IMR-90 (cell line): ENCODE measurements around the gene CT47C1. TPM values are rescaled to one million over a fixed set of nuclear protein-coding genes. Genes with fewer than 3 reads are reported as not detected.

Experiments used
- ATAC-seq: fragments of 200-7000 bp; cut with Tn5 transposase; 2 replicates; pipeline ENCODE4 v1.9.1; 2020; ENCODE audit warnings: low read depth, mild to moderate bottlenecking, moderate library complexity
- BruUV-seq: library from RNA; stranded (reverse); fragments of 400-500 nt; replicated peaks from 2 replicates; lab custom pipeline; 2021; lab: Mats Ljungman, UMichigan
- CTCF ChIA-PET: fragments of 300-600 bp; formaldehyde crosslinking; extraction: SDS; loops from one replicate; lab custom pipeline; 2021; ENCODE audit warnings: antibody characterized with exemption; lab: Yijun Ruan, JAX
- POLR2A ChIA-PET: fragments of 300-600 bp; sonication (Branson Sonifier 250); formaldehyde crosslinking; loops from one replicate; lab custom pipeline; 2022; ENCODE audit warnings: antibody characterized with exemption; ENCODE audit not compliant: unreplicated experiment; lab: Charles Lee
- DNase-seq: peaks from one replicate; pipeline ENCODE4 v3.0.0; 2013
- H2AFZ ChIP-seq: replicated peaks from 2 replicates; pipeline ENCODE3; 2013; ENCODE audit warnings: low read length, mild to moderate bottlenecking; ENCODE audit not compliant: poor library complexity
- H2AK5ac ChIP-seq: 2 replicates; pipeline ENCODE4 v1.6.1; 2013; ENCODE audit warnings: low read depth, low read length, inconsistent platforms
- H2AK9ac ChIP-seq: replicated peaks from 2 replicates; pipeline ENCODE3; 2013; ENCODE audit warnings: mild to moderate bottlenecking, low read depth, low read length, moderate library complexity; ENCODE audit not compliant: poor library complexity
- H2BK120ac ChIP-seq: 2 replicates; pipeline ENCODE4 v1.6.1; 2013; ENCODE audit warnings: low read depth, low read length, inconsistent platforms
- H2BK15ac ChIP-seq: 3 replicates; pipeline ENCODE4 v1.6.1; 2013; ENCODE audit warnings: low read depth, low read length, inconsistent platforms
- H2BK20ac ChIP-seq: 2 replicates; pipeline ENCODE4 v1.6.1; 2013; ENCODE audit warnings: low read depth, mild to moderate bottlenecking, inconsistent platforms, low read length, moderate library complexity
- H2BK5ac ChIP-seq: 2 replicates; pipeline ENCODE4 v1.6.1; 2013; ENCODE audit warnings: mild to moderate bottlenecking, low read depth, low read length, inconsistent platforms; ENCODE audit not compliant: poor library complexity, severe bottlenecking
- H3K14ac ChIP-seq: replicated peaks from 2 replicates; pipeline ENCODE4 v1.6.1; 2013; ENCODE audit warnings: low read depth, low read length, inconsistent platforms
- H3K18ac ChIP-seq: 2 replicates; pipeline ENCODE4 v1.6.1; 2013; ENCODE audit warnings: low read depth, low read length, control low read depth
- H3K23ac ChIP-seq: 2 replicates; pipeline ENCODE4 v1.6.1; 2013; ENCODE audit warnings: low read depth, low read length, inconsistent platforms
- H3K27ac ChIP-seq: 2 replicates; pipeline ENCODE4 v1.5.1; 2013; ENCODE audit warnings: mild to moderate bottlenecking, control low read depth, low read length; ENCODE audit not compliant: insufficient read depth
- H3K27me3 ChIP-seq: 2 replicates; pipeline ENCODE4 v1.6.1; 2013; ENCODE audit warnings: low read length; ENCODE audit not compliant: control insufficient read depth, insufficient read depth
- H3K36me3 ChIP-seq: 2 replicates; pipeline ENCODE4 v1.6.1; 2013; ENCODE audit warnings: low read length, mixed read lengths; ENCODE audit not compliant: control insufficient read depth, insufficient read depth
- H3K4ac ChIP-seq: 2 replicates; pipeline ENCODE4 v1.6.1; 2013; ENCODE audit warnings: low read depth, low read length, inconsistent platforms
- H3K4me1 ChIP-seq: 2 replicates; pipeline ENCODE4 v1.6.1; 2013; ENCODE audit warnings: low read length, mixed read lengths; ENCODE audit not compliant: control insufficient read depth, insufficient read depth
- H3K4me2 ChIP-seq: 2 replicates; pipeline ENCODE4 v1.6.1; 2013; ENCODE audit warnings: low read depth, mild to moderate bottlenecking, control low read depth, low read length, moderate library complexity
- H3K4me3 ChIP-seq: 2 replicates; pipeline ENCODE4 v1.5.1; 2013; ENCODE audit warnings: low read depth, mild to moderate bottlenecking, control low read depth, low read length, moderate library complexity; ENCODE audit not compliant: insufficient read depth
- H3K56ac ChIP-seq: 2 replicates; pipeline ENCODE4 v1.6.1; 2013; ENCODE audit warnings: low read length, inconsistent platforms; ENCODE audit not compliant: insufficient read depth; ENCODE audit errors: extremely low read depth
- H3K79me1 ChIP-seq, 2 experiments: 2 replicates each; pipeline ENCODE4 v1.6.1; 2013; ENCODE audit warnings: low read length in 2 of 2, inconsistent platforms in 1 of 2, low read depth in 1 of 2
- H3K9ac ChIP-seq: 2 replicates; pipeline ENCODE4 v1.6.1; 2013; ENCODE audit warnings: low read depth, low read length, control low read depth
- H3K9me1 ChIP-seq: 2 replicates; pipeline ENCODE4 v1.6.1; 2013; ENCODE audit warnings: low read length, inconsistent platforms; ENCODE audit not compliant: insufficient read depth
- H3K9me3 ChIP-seq: 2 replicates; pipeline ENCODE4 v1.6.1; 2013; ENCODE audit warnings: low read length; ENCODE audit not compliant: control insufficient read depth, insufficient read depth
- H4K20me1 ChIP-seq: 2 replicates; pipeline ENCODE4 v1.6.1; 2013; ENCODE audit warnings: low read length, inconsistent platforms; ENCODE audit not compliant: insufficient read depth
- H4K5ac ChIP-seq: 2 replicates; pipeline ENCODE4 v1.6.1; 2013; ENCODE audit warnings: mild to moderate bottlenecking, low read depth, low read length, control low read depth
- H4K8ac ChIP-seq, 2 experiments: 2 replicates each; pipeline ENCODE4 v1.6.1; 2013; ENCODE audit warnings: low read depth in 2 of 2, low read length in 2 of 2, control low read depth in 1 of 2, inconsistent platforms in 1 of 2
- H4K91ac ChIP-seq: 2 replicates; pipeline ENCODE4 v1.6.1; 2013; ENCODE audit warnings: low read depth, low read length, inconsistent platforms; ENCODE audit not compliant: insufficient read depth
- CHD1 ChIP-seq: IDR thresholded peaks from 2 replicates; pipeline ENCODE4 v1.6.1; 2012; ENCODE audit warnings: low read depth, low read length, improper control_type of control experiment
- MAFK ChIP-seq: IDR thresholded peaks from 2 replicates; pipeline ENCODE4 v1.6.1; 2012; ENCODE audit warnings: low read depth, low read length, improper control_type of control experiment
- MAZ ChIP-seq: IDR thresholded peaks from 2 replicates; pipeline ENCODE4 v1.6.1; 2012; ENCODE audit warnings: low read depth, mild to moderate bottlenecking, low read length, improper control_type of control experiment, moderate library complexity, borderline replicate concordance
- MXI1 ChIP-seq: IDR thresholded peaks from 2 replicates; pipeline ENCODE4 v1.6.1; 2012; ENCODE audit warnings: low read depth, mild to moderate bottlenecking, low read length, moderate library complexity, borderline replicate concordance
- POLR2A ChIP-seq: IDR thresholded peaks from 2 replicates; pipeline ENCODE4 v1.6.1; 2012; ENCODE audit warnings: mild to moderate bottlenecking, low read depth, low read length
- RCOR1 ChIP-seq: IDR thresholded peaks from 2 replicates; pipeline ENCODE4 v1.6.1; 2012; ENCODE audit warnings: mild to moderate bottlenecking, low read length, improper control_type of control experiment; ENCODE audit not compliant: insufficient replicate concordance
- RFX5 ChIP-seq: IDR thresholded peaks from 2 replicates; pipeline ENCODE4 v1.8.0; 2012; ENCODE audit warnings: low read depth, mild to moderate bottlenecking, low read length, moderate library complexity
- WGBS, 2 experiments: methylation state at CpG; one replicate each; pipeline versions ENCODE4 v1.1.5 to v1.1.7; 2013; ENCODE audit warnings: missing lambda C conversion rate in 2 of 2; ENCODE audit not compliant: insufficient read length in 1 of 2; ENCODE audit errors: extremely low coverage in 2 of 2; 5-methylcytosine and 5-hydroxymethylcytosine counted together
- dilution Hi-C: fragments of 300-500 bp; cut with HindIII; formaldehyde crosslinking; loops from one replicate; pipeline ENCODE4 v1.14.3; 2018; ENCODE audit warnings: low sequenced_read_pairs; ENCODE audit not compliant: unreplicated experiment
- in situ Hi-C: fragments of 300-500 bp; cut with MboI; formaldehyde crosslinking; loops from 3 replicates; pipeline ENCODE4 v1.14.3; 2019; ENCODE audit warnings: low sequenced_read_pairs, inconsistent platforms, mixed read lengths
- intact Hi-C: fragments of 100-400 bp; cut with micrococcal nuclease; formaldehyde crosslinking; loops from 2 replicates; pipeline ENCODE4 v1.10.0; 2022
- polyA plus RNA-seq, 3 experiments: library from polyadenylated mRNA; depleted of rRNA; stranded (reverse); fragments of >200 nt; gene quantifications; 2 replicates each; pipeline ENCODE4 v1.2.3, GENCODE V29; 2012; ENCODE audit warnings: low replicate concordance in 1 of 3
- total RNA-seq: library from RNA; depleted of rRNA; stranded (reverse); fragments of >200 nt; gene quantifications from 2 replicates; pipeline ENCODE4 v1.2.3, GENCODE V29; 2012

The CT47C1 gene
- total and polyA plus RNA-seq, 2 of the 4 experiments (the other 2 are of a cell fraction), result not detected

DNA sequence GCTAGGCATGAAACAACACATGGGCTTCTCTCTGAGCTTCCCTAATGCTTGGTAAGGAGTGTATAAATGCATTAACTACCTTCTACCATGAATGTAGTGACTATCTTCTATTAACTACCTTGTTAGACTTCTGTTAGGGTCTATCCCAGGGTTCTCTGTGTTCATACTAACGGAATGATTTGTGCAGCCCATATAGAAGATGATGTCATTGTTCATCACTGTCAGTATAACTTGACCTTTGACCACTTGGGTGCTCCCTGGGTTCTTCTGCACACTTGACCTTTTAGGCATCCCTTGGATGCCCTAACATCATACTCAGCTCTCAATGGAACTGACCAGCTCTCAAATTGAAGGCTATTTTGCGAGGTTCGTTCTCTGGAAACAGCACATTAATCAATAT, 30.8 kb upstream of the CT47C1 start:
- DNase-seq (no peak), ATAC-seq (no peak)
- H3K4me1 ChIP-seq, result peaks cover 3% of the 10 kb centered on the region; the same call in 1 of the 2 replicates
- peaks cover 3% of the 10 kb centered on the region; the same call in 1 of the 2 replicates for H3K9me1 ChIP-seq
- no peaks in the 10 kb centered on the region for H3K9me3 ChIP-seq
- no peak overlapping the region for H3K4ac ChIP-seq
- 60% methylated on average over 1 of the region's 3 CpGs; no CpG with 5 or more reads in 1 of the 2 experiments for WGBS, 2 experiments
- H3K9ac ChIP-seq, result no peak overlapping the region
- no peaks in the 10 kb centered on the region for H4K20me1 ChIP-seq
- H4K8ac ChIP-seq, result no peak overlapping the region
- no peak overlapping the region for H3K56ac ChIP-seq
- no peak overlapping the region for H3K4me2 ChIP-seq
- in situ Hi-C loops (no loop called here), intact Hi-C loops (no loop called here), dilution Hi-C loops (no loop called here)
- H2BK20ac ChIP-seq, result no peak overlapping the region
- H3K27ac ChIP-seq, result no peak overlapping the region
- H3K36me3 ChIP-seq, result no peaks in the 10 kb centered on the region
- H3K4me3 ChIP-seq, result no peak overlapping the region
- no peak overlapping the region for H2AFZ ChIP-seq
- H2BK5ac ChIP-seq, result no peak overlapping the region
- no peak overlapping the region for H3K14ac ChIP-seq
- TF ChIP-seq POLR2A (no peak), RCOR1 (no peak), MXI1 (no peak), CHD1 (no peak), RFX5 (no peak), MAZ (no peak), MAFK (no peak)
- H3K23ac ChIP-seq, result no peak overlapping the region
- H3K27me3 ChIP-seq, result no peaks in the 10 kb centered on the region
- ChIA-PET CTCF (no interaction called here), POLR2A (no interaction called here)
- no TSS peak for BruUV-seq
- no peak overlapping the region for H2AK5ac ChIP-seq
- no peak overlapping the region for H4K5ac ChIP-seq
- H3K18ac ChIP-seq, result no peak overlapping the region
- no peak overlapping the region for H2AK9ac ChIP-seq
- H2BK120ac ChIP-seq, result no peak overlapping the region
- no peaks in the 10 kb centered on the region for H3K79me1 ChIP-seq
- no peak overlapping the region for H2BK15ac ChIP-seq
- H4K91ac ChIP-seq, result no peak overlapping the region
